Osteoblast (primary cell): ENCODE measurements around the gene CCK. TPM values are rescaled to one million over a fixed set of nuclear protein-coding genes. Genes with fewer than 3 reads are reported as not detected.

ENCODE experiments used
- DNase-seq: peaks from one replicate; pipeline ENCODE4 v3.0.0; 2011; ENCODE audit warnings: low spot score, mixed read lengths; ENCODE audit not compliant: insufficient read length; ENCODE audit errors: missing footprints
- H2AFZ ChIP-seq: 2 replicates; pipeline ENCODE4 v1.6.0; 2011; ENCODE audit warnings: mild to moderate bottlenecking, low read length
- H3K27ac ChIP-seq: 2 replicates; pipeline ENCODE4 v1.5.1; 2011; ENCODE audit warnings: mild to moderate bottlenecking, low read depth, low read length, moderate library complexity
- H3K27me3 ChIP-seq: 2 replicates; pipeline ENCODE4 v1.6.0; 2012; ENCODE audit warnings: mild to moderate bottlenecking, control low read depth, inconsistent platforms, low read length, moderate library complexity; ENCODE audit not compliant: insufficient read depth
- H3K36me3 ChIP-seq: 2 replicates; pipeline ENCODE4 v1.5.1; 2011; ENCODE audit warnings: mild to moderate bottlenecking, low read length, control low read depth, moderate library complexity; ENCODE audit not compliant: insufficient read depth
- H3K4me1 ChIP-seq: 2 replicates; pipeline ENCODE4 v1.5.1; 2011; ENCODE audit warnings: mild to moderate bottlenecking, low read length, control low read depth, moderate library complexity; ENCODE audit not compliant: insufficient read depth
- H3K4me2 ChIP-seq: 2 replicates; pipeline ENCODE4 v1.6.0; 2011; ENCODE audit warnings: mild to moderate bottlenecking, low read length; ENCODE audit not compliant: insufficient read depth
- H3K4me3 ChIP-seq: fragments of 200-600 bp; sonication (generic); 3 replicates; pipeline ENCODE4 v1.5.1; 2012; ENCODE audit warnings: mild to moderate bottlenecking, low read length, inconsistent platforms; ENCODE audit not compliant: insufficient read depth
- H3K79me2 ChIP-seq: 2 replicates; pipeline ENCODE4 v1.6.0; 2012; ENCODE audit warnings: mild to moderate bottlenecking, low read length, control low read depth, inconsistent platforms; ENCODE audit not compliant: insufficient read depth
- H3K9me3 ChIP-seq: 2 replicates; pipeline ENCODE4 v1.5.1; 2011; ENCODE audit warnings: low read depth, low read length, control low read depth
- H4K20me1 ChIP-seq: 2 replicates; pipeline ENCODE4 v1.6.0; 2012; ENCODE audit warnings: mild to moderate bottlenecking, low read length, control low read depth; ENCODE audit not compliant: insufficient read depth
- small RNA-seq: library from RNA; depleted of rRNA; stranded (forward); fragments of <200 nt; gene quantifications from one replicate; pipeline ENCODE3, GENCODE V24; 2012
- total RNA-seq: library from RNA; depleted of rRNA; stranded (reverse); fragments of >200 nt; gene quantifications from 2 replicates; pipeline ENCODE4 v1.2.3, GENCODE V29; 2012
- TF ChIP-seq, protein P1 (sequence below): IDR thresholded peaks from 2 replicates; pipeline ENCODE4 v1.5.1; 2011; ENCODE audit warnings: mild to moderate bottlenecking, low read depth, low read length, moderate library complexity; ENCODE audit errors: extremely low read depth

CCK gene
- total RNA-seq, 1 donor: not detected

DNA sequence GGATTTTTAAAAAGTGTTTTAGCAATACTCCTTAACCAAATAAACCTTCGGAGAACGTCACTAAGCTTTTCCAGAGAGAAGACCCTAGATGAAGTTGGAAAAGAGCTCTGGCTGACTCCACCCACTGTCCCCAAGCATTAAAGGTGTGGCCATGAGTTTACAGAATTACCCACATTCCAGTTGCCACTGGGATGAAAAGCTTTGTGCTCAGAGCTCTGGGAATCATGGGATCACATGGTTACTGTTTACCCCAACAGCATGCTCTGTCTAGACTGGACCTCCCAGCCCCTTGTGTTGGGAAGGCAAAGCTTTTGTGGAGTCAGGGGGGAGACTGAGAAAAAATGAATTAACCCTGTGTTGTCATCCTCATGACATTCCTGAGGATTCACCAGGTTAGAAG, 55.3 kb downstream of the CCK start:
- H2AFZ ChIP-seq: no peak overlapping the region
- no peaks in the 10 kb centered on the region for H3K27me3 ChIP-seq
- no peak for DNase-seq
- H3K27ac ChIP-seq: no peak overlapping the region
- H3K9me3 ChIP-seq: no peaks in the 10 kb centered on the region
- no peaks in the 10 kb centered on the region for H3K79me2 ChIP-seq
- TF ChIP-seq, protein P1, sequence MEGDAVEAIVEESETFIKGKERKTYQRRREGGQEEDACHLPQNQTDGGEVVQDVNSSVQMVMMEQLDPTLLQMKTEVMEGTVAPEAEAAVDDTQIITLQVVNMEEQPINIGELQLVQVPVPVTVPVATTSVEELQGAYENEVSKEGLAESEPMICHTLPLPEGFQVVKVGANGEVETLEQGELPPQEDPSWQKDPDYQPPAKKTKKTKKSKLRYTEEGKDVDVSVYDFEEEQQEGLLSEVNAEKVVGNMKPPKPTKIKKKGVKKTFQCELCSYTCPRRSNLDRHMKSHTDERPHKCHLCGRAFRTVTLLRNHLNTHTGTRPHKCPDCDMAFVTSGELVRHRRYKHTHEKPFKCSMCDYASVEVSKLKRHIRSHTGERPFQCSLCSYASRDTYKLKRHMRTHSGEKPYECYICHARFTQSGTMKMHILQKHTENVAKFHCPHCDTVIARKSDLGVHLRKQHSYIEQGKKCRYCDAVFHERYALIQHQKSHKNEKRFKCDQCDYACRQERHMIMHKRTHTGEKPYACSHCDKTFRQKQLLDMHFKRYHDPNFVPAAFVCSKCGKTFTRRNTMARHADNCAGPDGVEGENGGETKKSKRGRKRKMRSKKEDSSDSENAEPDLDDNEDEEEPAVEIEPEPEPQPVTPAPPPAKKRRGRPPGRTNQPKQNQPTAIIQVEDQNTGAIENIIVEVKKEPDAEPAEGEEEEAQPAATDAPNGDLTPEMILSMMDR: no peak
- H3K36me3 ChIP-seq: peaks cover 16% of the 10 kb centered on the region
- no peak overlapping the region for H3K4me3 ChIP-seq
- no peaks in the 10 kb centered on the region for H3K4me1 ChIP-seq
- H3K4me2 ChIP-seq: no peak overlapping the region
- H4K20me1 ChIP-seq: peaks cover 5% of the 10 kb centered on the region

DNA sequence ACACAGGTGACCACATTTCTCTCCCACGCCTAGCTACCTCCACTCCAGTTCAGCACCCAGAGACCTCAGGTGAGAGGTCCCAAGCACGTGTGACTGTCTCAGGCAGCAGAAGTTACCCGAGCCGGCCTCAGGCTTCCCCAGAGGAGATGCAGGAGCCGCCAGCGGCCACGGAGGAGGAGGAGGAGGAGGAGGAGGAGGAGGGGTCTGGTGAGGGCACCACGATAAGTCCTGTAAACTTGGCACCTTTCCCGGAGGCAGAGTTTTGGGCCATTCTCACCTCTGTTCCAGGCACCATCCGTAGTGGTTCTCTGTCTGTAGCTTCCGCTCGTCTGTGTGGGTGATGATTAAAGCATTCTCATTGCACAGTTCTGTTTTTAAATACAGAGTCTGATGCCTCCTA, 56.1 kb downstream of the CCK start:
- H3K79me2 ChIP-seq: no peaks in the 10 kb centered on the region
- H3K27me3 ChIP-seq: no peaks in the 10 kb centered on the region
- peaks cover 17% of the 10 kb centered on the region for H3K36me3 ChIP-seq
- no peak overlapping the region for H3K4me3 ChIP-seq
- H3K27ac ChIP-seq: no peak overlapping the region
- DNase-seq: no peak
- no peak overlapping the region for H3K4me2 ChIP-seq
- no peaks in the 10 kb centered on the region for H3K4me1 ChIP-seq
- no peak overlapping the region for H2AFZ ChIP-seq
- TF ChIP-seq, protein P1: no peak
- no peaks in the 10 kb centered on the region for H3K9me3 ChIP-seq
- H4K20me1 ChIP-seq: peaks cover 5% of the 10 kb centered on the region

Small RNA genes within 50 kb of the gene (small RNA-seq; reads per million reads assigned to genes)
- gene RNU4-78P: not detected

Other genes starting within 250 kb of the CCK start
- 60.4 and 65.7 TPM in 2 replicates for gene TRAK1, start 174.8 kb downstream of the CCK start, total RNA-seq
- gene LYZL4, start 144.4 kb upstream of the CCK start, total RNA-seq: not detected in 2 replicates
- not detected in 2 replicates for gene VIPR1, start 236.5 kb upstream of the CCK start, total RNA-seq